A673 (cell line): ENCODE data around the gene DLG5.

Experiments
- CTCF ChIP-seq: fragments of 300-800, 200-600 bp; sonication (generic); conservative IDR thresholded peaks from 2 replicates; pipeline ENCODE4 v1.5.1; 2017; ENCODE audit warnings: low read depth, mild to moderate bottlenecking, antibody characterized with exemption, low read length, moderate library complexity, mixed read lengths
- EZH2 ChIP-seq: fragments of 200-600 bp; sonication (generic); IDR thresholded peaks from 2 replicates; pipeline ENCODE4 v1.6.1; 2017; ENCODE audit warnings: borderline replicate concordance, low read depth, mild to moderate bottlenecking, mixed read lengths, antibody characterized with exemption, low read length; ENCODE audit not compliant: poor library complexity, severe bottlenecking

DNA sequence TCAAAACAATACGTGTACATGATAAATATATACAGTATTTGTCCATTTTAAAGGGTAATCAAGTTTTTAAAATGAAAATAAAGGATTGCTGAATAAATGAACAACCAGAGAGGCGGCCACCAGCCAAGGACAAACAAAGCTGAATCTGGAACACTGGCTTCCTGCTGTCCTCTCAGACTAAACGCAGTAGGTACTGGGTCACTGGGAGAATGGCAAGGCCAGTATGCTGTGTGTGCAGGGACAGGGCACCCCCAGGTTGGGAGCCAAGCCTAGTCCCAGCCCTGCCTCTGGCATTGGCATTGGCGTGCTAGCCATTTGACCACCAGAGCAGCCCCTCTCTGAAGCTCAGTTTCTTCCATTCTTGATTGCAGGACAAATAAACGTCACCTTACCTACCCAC, 33.8 kb downstream of the DLG5 start:
- no peak for TF ChIP-seq CTCF
- no peak for TF ChIP-seq EZH2
